K562 (cell line): Measurements from ENCODE around the gene FGGY. TPM values are rescaled to one million over a fixed set of nuclear protein-coding genes. Genes with fewer than 3 reads are reported as not detected.

Source experiments
- ATAC-seq: fragments of 200-7000 bp; cut with Tn5 transposase; 3 replicates; pipeline ENCODE4 v1.9.1; 2020; ENCODE audit warnings: moderate library complexity
- BruUV-seq: library from RNA; stranded (reverse); fragments of 400-500 nt; replicated peaks from 2 replicates; lab custom pipeline; 2021; lab: Mats Ljungman, UMichigan
- CTCF ChIA-PET: fragments of 300-600 bp; formaldehyde crosslinking; extraction: SDS; loops from one replicate; lab custom pipeline; 2021; ENCODE audit warnings: low intra/inter-chr PET ratio; lab: Yijun Ruan, JAX
- POLR2A ChIA-PET: fragments of 300-600, 350-650 bp; sonication (Branson Sonifier 250); formaldehyde crosslinking; extraction: SDS; loops from one replicate; lab custom pipeline; 2021; ENCODE audit warnings: antibody characterized with exemption, inconsistent platforms; lab: Yijun Ruan, JAX
- DNase-seq, 4 experiments: peaks; one replicate each; pipeline versions ENCODE4 v3.0.0 to v3.0.0-alpha.2; 2011 to 2018; ENCODE audit warnings: low spot score in 3 of 4, mixed read lengths in 3 of 4; ENCODE audit errors: extremely low read depth in 1 of 4
- FAIRE-seq: peaks from 2 replicates; lab custom pipeline; 2011; peaks lifted over from hg19 to GRCh38; lab: Jason Lieb, UNC
- H2AFZ ChIP-seq: 2 replicates; pipeline ENCODE4 v1.6.0; 2011; ENCODE audit warnings: low read depth, low read length, control low read depth, inconsistent platforms
- H3K27ac ChIP-seq: fragments of 200-600 bp; 3 replicates; pipeline ENCODE4 v1.8.0; 2011; ENCODE audit warnings: low read depth, mild to moderate bottlenecking, control low read depth, inconsistent platforms, low read length, moderate library complexity, mixed read lengths; ENCODE audit errors: extremely low read depth
- H3K27me3 ChIP-seq, 2 experiments: fragments of 300-600 bp in 1 of 2; 2 replicates in 1 of 2; 3 replicates in 1 of 2; pipeline versions ENCODE4 v1.6.0 to v1.8.0; 2011; ENCODE audit warnings: inconsistent platforms in 2 of 2, low read length in 2 of 2, mild to moderate bottlenecking in 1 of 2, mixed read lengths in 1 of 2, moderate library complexity in 1 of 2; ENCODE audit not compliant: control insufficient read depth in 2 of 2, insufficient read depth in 2 of 2
- H3K36me3 ChIP-seq: fragments of 300-600 bp; 3 replicates; pipeline ENCODE4 v1.8.0; 2011; ENCODE audit warnings: mild to moderate bottlenecking, low read length, inconsistent platforms; ENCODE audit not compliant: control insufficient read depth, insufficient read depth
- H3K4me1 ChIP-seq, 2 experiments: fragments of 200-600 bp in 1 of 2; replicated peaks in 1 of 2; 2 replicates in 1 of 2; 3 replicates in 1 of 2; pipeline versions ENCODE4 v1.5.1 to v1.8.0; 2011; ENCODE audit warnings: inconsistent platforms in 2 of 2, low read length in 2 of 2, mild to moderate bottlenecking in 1 of 2, mixed read lengths in 1 of 2, moderate library complexity in 1 of 2; ENCODE audit not compliant: control insufficient read depth in 2 of 2, insufficient read depth in 2 of 2
- H3K4me2 ChIP-seq: 2 replicates; pipeline ENCODE4 v1.6.1; 2011; ENCODE audit warnings: low read length, control low read depth, inconsistent platforms, mixed read lengths; ENCODE audit not compliant: insufficient read depth
- H3K4me3 ChIP-seq: fragments of 200-600 bp; sonication (generic), shearing (Covaris generic); 2 replicates; pipeline ENCODE4 v1.5.1; 2016; ENCODE audit warnings: control low read depth, inconsistent platforms
- H3K79me2 ChIP-seq: fragments of 200-600 bp; 3 replicates; pipeline ENCODE4 v1.8.0; 2011; ENCODE audit warnings: low read length, inconsistent platforms; ENCODE audit not compliant: control insufficient read depth, insufficient read depth
- H3K9ac ChIP-seq, 2 experiments: 2 replicates each; pipeline versions ENCODE4 v1.6.0 to v1.6.1; 2011; ENCODE audit warnings: low read depth in 2 of 2, low read length in 2 of 2, control low read depth in 1 of 2, inconsistent platforms in 1 of 2, mild to moderate bottlenecking in 1 of 2, mixed read lengths in 1 of 2; ENCODE audit not compliant: insufficient read depth in 1 of 2
- H3K9me1 ChIP-seq: one replicate; pipeline ENCODE4 v1.6.0; 2011; ENCODE audit warnings: inconsistent platforms, mild to moderate bottlenecking, low read length, moderate library complexity; ENCODE audit not compliant: control insufficient read depth, insufficient read depth
- H3K9me3 ChIP-seq: replicated peaks from 2 replicates; pipeline ENCODE4 v1.5.1; 2011; ENCODE audit warnings: low read depth, low read length, inconsistent platforms; ENCODE audit not compliant: control insufficient read depth, insufficient read depth
- H4K20me1 ChIP-seq: replicated peaks from 2 replicates; pipeline ENCODE4 v1.6.1; 2011; ENCODE audit warnings: low read length, inconsistent platforms, mixed read lengths; ENCODE audit not compliant: control insufficient read depth, insufficient read depth
- CBX3 ChIP-seq, 2 experiments: IDR thresholded peaks; 1 replicate in 1 of 2; 2 replicates in 1 of 2; pipeline ENCODE4 v1.6.1; 2012; ENCODE audit warnings: inconsistent platforms in 2 of 2, low read length in 2 of 2, borderline replicate concordance in 1 of 2, control low read depth in 1 of 2
- FUS ChIP-seq: fragments of 200-400 bp; formaldehyde crosslinking; optimal IDR thresholded peaks from 2 replicates; pipeline ENCODE3; 2017; ENCODE audit warnings: low read depth, low read length
- GATAD2A ChIP-seq: fragments of 450-650 bp; IDR thresholded peaks from 2 replicates; pipeline ENCODE4 v1.6.1; 2017
- KLF13 ChIP-seq: fragments of 450-650 bp; IDR thresholded peaks from 2 replicates; pipeline ENCODE4 v1.6.1; 2016; ENCODE audit warnings: missing genetic modification characterization, low read depth, mild to moderate bottlenecking, missing compliant biosample characterization, moderate library complexity, borderline replicate concordance
- L3MBTL2 ChIP-seq: fragments of 450-650 bp; IDR thresholded peaks from 2 replicates; pipeline ENCODE4 v1.6.1; 2016; ENCODE audit warnings: mild to moderate bottlenecking, moderate library complexity
- MTA1 ChIP-seq: fragments of 450-650 bp; IDR thresholded peaks from 2 replicates; pipeline ENCODE4 v1.6.1; 2017; ENCODE audit warnings: borderline replicate concordance
- MTF1 ChIP-seq: fragments of 250-450 bp; sonication (Bioruptor Pico); IDR thresholded peaks from 2 replicates; pipeline ENCODE4 v1.9.0; 2021; ENCODE audit warnings: moderate library complexity, mild to moderate bottlenecking, inconsistent platforms, borderline replicate concordance
- MXI1 ChIP-seq: IDR thresholded peaks from 2 replicates; pipeline ENCODE4 v1.6.1; 2011; ENCODE audit warnings: low read depth, mild to moderate bottlenecking, improper control_type of control experiment, low read length
- NCOR1 ChIP-seq: fragments of 450-650 bp; IDR thresholded peaks from 2 replicates; pipeline ENCODE4 v1.6.1; 2016; ENCODE audit warnings: mild to moderate bottlenecking, moderate library complexity
- NFRKB ChIP-seq: fragments of 450-650 bp; IDR thresholded peaks from 2 replicates; pipeline ENCODE4 v1.6.1; 2016; ENCODE audit warnings: low read depth
- NR0B1 ChIP-seq: fragments of 450-650 bp; IDR thresholded peaks from one replicate; pipeline ENCODE4 v1.6.1; 2018; ENCODE audit warnings: mild to moderate bottlenecking, moderate library complexity; ENCODE audit not compliant: partially characterized antibody
- PBX2 ChIP-seq, 2 experiments: IDR thresholded peaks in 1 of 2; conservative IDR thresholded peaks in 1 of 2; 2 replicates each; pipeline ENCODE4 v1.6.1; 2016; ENCODE audit warnings: low read depth in 2 of 2, mild to moderate bottlenecking in 1 of 2, missing compliant biosample characterization in 1 of 2, missing genetic modification characterization in 1 of 2, moderate library complexity in 1 of 2
- PHF20 ChIP-seq: fragments of 450-650 bp; IDR thresholded peaks from 2 replicates; pipeline ENCODE4 v1.6.1; 2018; ENCODE audit not compliant: partially characterized antibody
- ZNF146 ChIP-seq: IDR thresholded peaks from one replicate; pipeline ENCODE4 v1.6.1; 2018; ENCODE audit warnings: missing compliant biosample characterization; ENCODE audit not compliant: unreplicated experiment
- ZNF395 ChIP-seq: fragments of 200-800 bp; sonication (Bioruptor generic); IDR thresholded peaks from 2 replicates; pipeline ENCODE4 v1.6.1; 2017; ENCODE audit warnings: missing genetic modification characterization, missing compliant biosample characterization
- in situ Hi-C: fragments of 300-500 bp; cut with MboI; formaldehyde crosslinking; loops from 4 replicates; pipeline ENCODE4 v1.15.0; 2018; ENCODE audit warnings: inconsistent platforms, mixed read lengths
- intact Hi-C: fragments of 100-400 bp; cut with micrococcal nuclease; formaldehyde crosslinking; loops from 2 replicates; pipeline ENCODE4 v1.14.2; 2022
- polyA plus RNA-seq, 8 experiments: library from polyadenylated mRNA; depleted of rRNA in 4 of 8; stranded (reverse) in 5 of 8; unstranded in 3 of 8; fragments of >200 nt; fragmentation: Nextera tagmentation in 2 of 8; fragmentation: Illumina TruSeq in 1 of 8; extraction: Ambion mirVana in 2 of 8; extraction: Trizol in 1 of 8; gene quantifications; 2 replicates each; pipeline versions ENCODE4 v1.2.1 to v1.2.3, GENCODE V29; 2011 to 2014; ENCODE audit warnings: inconsistent platforms in 1 of 8, missing spikeins in 1 of 8
- total RNA-seq, 7 experiments: library from RNA; depleted of rRNA in 6 of 7; stranded (reverse); fragments of >200 nt in 6 of 7; fragmentation: Illumina TruSeq in 2 of 7; extraction: Trizol in 2 of 7; gene quantifications; 2 replicates each; pipeline versions ENCODE4 v1.2.1 to v1.2.3, GENCODE V29; 2011 to 2021; ENCODE audit warnings: low replicate concordance in 1 of 7

FGGY gene
- total and polyA plus RNA-seq, 9 of the 15 experiments (the other 6 are each of a cell fraction or from before 2014, with no cell fraction given) = 9.7 to 19.2 (median 12.6) TPM

GRCh38 chr1:59788825-59789224 is 491.9 kb downstream of the FGGY start (continued):
- TF ChIP-seq PBX2 (CRISPR knock-in tag; IDR thresholded peaks at IDR 0.05; ENCODE audit: low read depth) (no peak), PBX2 (tag; conservative IDR thresholded peaks at IDR 0.05; ENCODE audit: low read depth) (no peak), CBX3 (IDR thresholded peaks at IDR 0.05; ENCODE audit: borderline replicate concordance in 1 of 2, low read length in 2 of 2) (no peak), MXI1 (no peak), ZNF146 (CRISPR knock-in tag) (no peak), MTA1 (no peak), MTF1 (CRISPR knock-in tag) (no peak), FUS (no peak), NCOR1 (no peak)

GRCh38 chr1:59798600-59798999 is 501.7 kb downstream of the FGGY start:
- Histone ChIP-seq H3K79me2 (no peaks in the 10 kb centered on the region), H3K36me3 (no peaks in the 10 kb centered on the region), H4K20me1 (no peaks in the 10 kb centered on the region), H3K9me3 (no peaks in the 10 kb centered on the region), H3K9me1 (no peaks in the 10 kb centered on the region), H3K27ac (no peak overlapping the region), H3K9ac (no peak overlapping the region), H3K4me2 (no peak overlapping the region), H3K4me3 (no peak overlapping the region), H2AFZ (no peak overlapping the region), H3K27me3 (no peaks in the 10 kb centered on the region), H3K4me1 (no peaks in the 10 kb centered on the region)
- ChIA-PET POLR2A (interaction anchor here (0.6 kb wide), 1 partner anchor 355 kb away, joined by 3 read pairs; no protein-coding TSS in a partner anchor), CTCF (no interaction called here)
- no peak for DNase-seq
- intact Hi-C loops = no loop called here
- in situ Hi-C loops = no loop called here
- TF ChIP-seq NR0B1 (no peak), KLF13 (no peak), GATAD2A (no peak), NFRKB (no peak), PHF20 (no peak), L3MBTL2 (no peak), ZNF395 (CRISPR knock-in tag) (no peak)
- ATAC-seq = no peak
- no peak for FAIRE-seq
- BruUV-seq = no TSS peak
